Breast epithelium (tissue), 4 donors: ENCODE measurements around the gene MAPK11. TPM values are rescaled to one million over a fixed set of nuclear protein-coding genes. Genes with fewer than 3 reads are reported as not detected.

Experiments
- DNase-seq, 2 donors: peaks; one replicate each; pipeline ENCODE4 v3.0.0-alpha.2; 2019; ENCODE audit warnings: low spot score in 2 of 2
- H3K27ac ChIP-seq, 2 donors: fragments of 200-600 bp; sonication (generic) in 1 of 2; one replicate each; pipeline ENCODE4 v1.5.1; 2016 to 2019; ENCODE audit warnings: mild to moderate bottlenecking in 1 of 2
- H3K27me3 ChIP-seq, 2 donors: fragments of 200-600 bp; sonication (generic) in 1 of 2; one replicate each; pipeline versions ENCODE4 v1.5.1 to v1.6.0; 2017 to 2019; ENCODE audit warnings: control low read depth in 1 of 2, mild to moderate bottlenecking in 1 of 2
- H3K36me3 ChIP-seq: fragments of 200-600 bp; one replicate; pipeline ENCODE4 v1.5.1; 2019
- H3K4me1 ChIP-seq, 2 donors: fragments of 200-600 bp; sonication (generic); one replicate each; pipeline ENCODE4 v1.5.1; 2016 to 2019; ENCODE audit warnings: control low read depth in 1 of 2
- H3K4me3 ChIP-seq, 3 donors: fragments of 200-600 bp; sonication (generic); 1 replicate in 2 of 3; 2 replicates in 1 of 3; pipeline ENCODE4 v1.5.1; 2016 to 2019; ENCODE audit warnings: mild to moderate bottlenecking in 3 of 3, moderate library complexity in 2 of 3
- H3K9me3 ChIP-seq, 2 donors: fragments of 200-600 bp; sonication (generic) in 1 of 2; one replicate each; pipeline ENCODE4 v1.5.1; 2016 to 2019; ENCODE audit warnings: control low read depth in 1 of 2
- POLR2A ChIP-seq: fragments of 450-650 bp; IDR thresholded peaks from one replicate; pipeline ENCODE4 v1.6.1; 2016; ENCODE audit warnings: antibody characterized with exemption, mild to moderate bottlenecking, moderate library complexity
- POLR2AphosphoS5 ChIP-seq, 3 donors: sonication (generic); formaldehyde crosslinking; IDR thresholded peaks; one replicate each; pipeline ENCODE4 v1.6.1; 2017; ENCODE audit warnings: antibody characterized with exemption in 3 of 3
- intact Hi-C: fragments of 100-400 bp; cut with DNase I; formaldehyde crosslinking; loops from one replicate; pipeline ENCODE4 v1.15.1; 2023; ENCODE audit warnings: low total_unique reads
- total RNA-seq, 3 donors: library from RNA; depleted of rRNA; stranded (reverse); fragments of >200 nt; gene quantifications; one replicate each; pipeline ENCODE4 v1.1.0, GENCODE V29; 2016
- TF ChIP-seq, protein P1 (sequence below), 3 donors: fragments of 450-650 bp; IDR thresholded peaks; one replicate each; pipeline ENCODE4 v1.5.1; 2016 to 2017; ENCODE audit warnings: antibody characterized with exemption in 3 of 3, mild to moderate bottlenecking in 3 of 3, moderate library complexity in 3 of 3

The MAPK11 gene
- total RNA-seq, 3 donors from 2014 or later, result 5.7 to 16.5 (median 13.4) TPM

DNA sequence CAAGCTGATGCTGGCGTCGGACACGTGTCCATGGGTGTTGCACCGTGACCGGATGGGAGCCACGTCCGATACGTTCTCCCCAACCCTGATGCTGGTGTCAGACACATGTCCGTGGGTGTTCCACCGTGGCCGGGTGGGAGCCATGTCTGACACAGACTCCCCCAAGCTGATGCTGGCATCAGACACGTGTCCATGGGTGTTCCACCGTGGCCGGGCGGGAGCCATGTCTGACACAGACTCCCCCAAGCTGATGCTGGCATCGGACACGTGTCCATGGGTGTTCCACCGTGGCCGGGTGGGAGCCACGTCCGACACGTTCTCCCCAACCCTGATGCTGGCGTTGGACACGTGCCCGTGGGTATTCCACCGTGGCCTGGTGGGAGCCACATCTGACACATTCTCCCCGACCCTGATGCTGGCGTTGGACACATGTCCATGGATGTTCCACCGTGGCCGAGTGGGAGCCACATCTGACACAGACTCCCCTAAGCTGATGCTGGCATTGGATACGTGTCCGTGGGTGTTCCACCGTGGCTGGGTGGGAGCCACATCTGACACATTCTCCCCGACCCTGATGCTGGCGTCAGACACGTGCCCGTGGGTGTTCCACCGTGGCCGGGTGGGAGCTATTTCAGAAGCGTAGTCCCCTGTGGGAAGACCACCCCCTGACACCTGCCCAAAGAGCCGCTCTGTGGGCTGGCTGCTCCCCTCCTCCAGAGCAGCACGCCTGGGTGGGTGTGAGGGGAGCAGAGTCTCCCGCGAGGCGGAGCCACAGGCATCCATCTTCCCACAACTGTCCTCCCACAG lies 49.4 kb downstream of the MAPK11 start:
- intact Hi-C loops, result no loop called here
- H3K4me3 ChIP-seq, result no peak overlapping the region
- DNase-seq, result no peak
- no peaks in the 10 kb centered on the region for H3K27me3 ChIP-seq
- H3K9me3 ChIP-seq, result no peaks in the 10 kb centered on the region
- no peaks in the 10 kb centered on the region for H3K4me1 ChIP-seq
- H3K27ac ChIP-seq, result no peak overlapping the region
- TF ChIP-seq POLR2A (no peak), POLR2AphosphoS5 (IDR thresholded peaks at IDR 0.05) (no peak)
- TF ChIP-seq, protein P1, sequence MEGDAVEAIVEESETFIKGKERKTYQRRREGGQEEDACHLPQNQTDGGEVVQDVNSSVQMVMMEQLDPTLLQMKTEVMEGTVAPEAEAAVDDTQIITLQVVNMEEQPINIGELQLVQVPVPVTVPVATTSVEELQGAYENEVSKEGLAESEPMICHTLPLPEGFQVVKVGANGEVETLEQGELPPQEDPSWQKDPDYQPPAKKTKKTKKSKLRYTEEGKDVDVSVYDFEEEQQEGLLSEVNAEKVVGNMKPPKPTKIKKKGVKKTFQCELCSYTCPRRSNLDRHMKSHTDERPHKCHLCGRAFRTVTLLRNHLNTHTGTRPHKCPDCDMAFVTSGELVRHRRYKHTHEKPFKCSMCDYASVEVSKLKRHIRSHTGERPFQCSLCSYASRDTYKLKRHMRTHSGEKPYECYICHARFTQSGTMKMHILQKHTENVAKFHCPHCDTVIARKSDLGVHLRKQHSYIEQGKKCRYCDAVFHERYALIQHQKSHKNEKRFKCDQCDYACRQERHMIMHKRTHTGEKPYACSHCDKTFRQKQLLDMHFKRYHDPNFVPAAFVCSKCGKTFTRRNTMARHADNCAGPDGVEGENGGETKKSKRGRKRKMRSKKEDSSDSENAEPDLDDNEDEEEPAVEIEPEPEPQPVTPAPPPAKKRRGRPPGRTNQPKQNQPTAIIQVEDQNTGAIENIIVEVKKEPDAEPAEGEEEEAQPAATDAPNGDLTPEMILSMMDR (IDR thresholded peaks at IDR 0.05), result no peak
- peaks cover 30% of the 10 kb centered on the region for H3K36me3 ChIP-seq

DNA sequence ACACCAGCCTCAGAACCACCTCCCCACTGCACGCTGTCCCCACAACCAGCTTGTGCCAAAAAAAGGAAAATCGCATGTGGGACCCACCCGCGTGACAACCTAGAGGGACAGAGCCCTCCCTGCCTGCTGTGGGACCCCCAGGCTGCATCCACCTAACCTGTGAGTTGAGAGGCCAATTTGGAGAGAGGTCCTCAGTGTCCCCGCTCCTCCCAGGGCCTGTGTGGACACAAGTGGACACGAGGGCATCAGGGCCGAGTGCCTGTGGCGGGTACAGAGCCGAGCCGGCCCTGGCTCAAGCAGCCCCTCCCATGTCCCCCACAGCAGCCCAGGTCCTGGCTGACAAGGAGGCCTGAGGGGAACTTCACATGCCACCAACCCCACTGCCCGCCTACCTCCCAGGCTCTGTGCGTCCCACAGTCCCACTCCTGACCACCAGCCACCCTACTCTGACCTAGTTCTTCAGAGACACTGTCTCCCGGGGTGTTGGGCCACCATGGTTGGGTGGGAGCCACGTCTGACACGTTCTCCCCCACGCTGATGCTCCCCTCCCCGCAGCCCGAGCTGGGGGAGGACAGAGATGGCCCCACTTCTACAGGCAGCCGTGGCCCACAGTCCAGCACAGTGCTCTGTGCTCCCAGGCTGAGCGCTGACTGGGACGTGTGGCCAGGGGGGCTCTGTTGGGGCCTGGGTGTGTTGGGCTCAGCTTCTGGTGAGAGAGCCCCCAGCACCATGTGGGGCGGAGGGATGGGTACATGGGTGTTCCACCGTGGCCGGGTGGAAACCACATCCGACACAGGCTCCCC lies 50.2 kb downstream of the MAPK11 start:
- Histone ChIP-seq H3K27me3 (no peaks in the 10 kb centered on the region), H3K36me3 (peaks cover 30% of the 10 kb centered on the region), H3K9me3 (no peaks in the 10 kb centered on the region), H3K4me1 (no peaks in the 10 kb centered on the region), H3K27ac (no peak overlapping the region), H3K4me3 (no peak overlapping the region)
- no peak for TF ChIP-seq POLR2AphosphoS5 (IDR thresholded peaks at IDR 0.05)
- no peak for TF ChIP-seq POLR2A
- TF ChIP-seq, protein P1 (IDR thresholded peaks at IDR 0.05), result no peak
- intact Hi-C loops, result no loop called here
- no peak for DNase-seq

DNA sequence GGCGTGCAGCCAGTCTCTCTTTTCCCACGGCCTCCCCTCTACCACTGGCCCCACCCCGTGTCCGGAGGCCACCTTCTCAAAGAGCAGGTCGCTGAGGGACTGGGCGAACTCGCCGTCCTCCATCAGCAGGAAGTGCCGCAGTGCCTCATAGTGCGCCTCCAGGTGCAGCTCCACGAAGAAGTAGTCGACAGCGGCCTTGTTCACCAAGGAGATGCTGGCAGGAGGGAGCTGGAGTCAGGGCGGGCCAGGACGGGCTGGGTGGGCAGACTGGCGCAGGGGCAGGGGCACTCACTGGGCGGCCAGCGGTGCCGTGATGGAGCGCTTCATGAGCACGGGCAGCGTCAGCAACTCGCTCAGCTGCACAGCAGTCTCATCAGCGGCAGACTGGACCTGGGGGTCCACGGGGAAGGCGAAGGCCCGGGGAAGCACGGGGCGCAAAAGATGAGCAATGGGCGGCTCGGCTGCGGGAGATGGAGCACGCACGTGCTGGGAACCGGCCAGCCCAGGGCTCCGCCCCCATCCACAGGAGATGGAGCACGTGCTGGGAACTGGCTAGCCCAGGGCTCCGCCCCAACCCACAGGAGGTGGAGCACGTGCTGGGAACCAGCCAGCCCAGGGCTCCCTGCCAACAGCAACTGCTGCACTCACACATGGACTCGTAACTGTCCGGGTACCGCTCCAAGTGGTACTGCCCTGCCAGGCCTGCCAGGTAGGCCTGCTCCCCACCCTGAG lies 51.0 kb downstream of the MAPK11 start:
- Histone ChIP-seq H3K9me3 (no peaks in the 10 kb centered on the region), H3K4me3 (no peak overlapping the region), H3K27ac (no peak overlapping the region), H3K4me1 (no peaks in the 10 kb centered on the region), H3K36me3 (peaks cover 28% of the 10 kb centered on the region), H3K27me3 (no peaks in the 10 kb centered on the region)
- peak; percentile 74 to 87 for DNase-seq
- intact Hi-C loops, result no loop called here
- no peak for TF ChIP-seq POLR2A

DNA sequence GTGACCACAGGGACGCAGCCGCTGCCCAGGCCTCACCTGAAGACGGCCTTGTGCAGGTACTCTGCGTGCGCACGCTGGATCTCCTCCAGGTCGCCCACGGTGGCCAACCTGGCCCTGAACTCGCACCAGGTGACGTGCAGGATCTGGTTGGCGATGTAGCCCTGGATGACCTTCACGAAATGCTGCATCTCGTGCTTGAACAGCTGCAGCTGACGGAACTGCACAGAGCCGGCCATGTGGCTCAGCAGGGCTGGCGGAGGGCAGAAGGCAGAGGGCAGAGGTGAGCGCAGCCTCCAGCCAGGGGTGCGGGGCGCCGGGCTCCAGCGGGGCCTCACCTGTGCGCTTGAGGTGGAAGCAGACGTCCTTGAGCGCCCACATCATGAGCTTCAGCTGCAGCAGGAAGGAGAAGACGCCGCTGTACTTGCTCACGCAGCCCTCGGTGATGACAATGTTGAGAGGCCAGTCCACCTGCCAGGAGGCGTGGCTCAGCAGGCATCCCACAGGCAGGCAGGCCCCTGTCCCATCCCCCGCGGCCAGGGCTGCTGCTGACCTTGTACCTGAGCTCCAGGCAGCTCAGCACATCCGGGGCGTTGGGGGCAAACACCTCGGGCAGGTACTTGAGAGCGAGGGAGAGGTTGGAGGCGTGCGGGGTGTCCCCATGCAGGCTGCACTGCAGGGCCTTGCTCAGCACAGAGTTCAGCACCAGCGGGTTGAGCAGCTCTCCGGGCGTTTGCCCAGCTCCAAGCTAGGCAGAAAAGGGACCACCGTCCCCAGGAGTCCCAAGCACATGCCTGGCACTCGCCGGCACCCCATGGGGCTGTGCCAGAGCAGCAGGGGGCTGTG lies 51.8 kb downstream of the MAPK11 start:
- no peak for DNase-seq
- Histone ChIP-seq H3K4me3 (no peak overlapping the region), H3K27ac (no peak overlapping the region), H3K27me3 (no peaks in the 10 kb centered on the region), H3K4me1 (no peaks in the 10 kb centered on the region), H3K9me3 (no peaks in the 10 kb centered on the region), H3K36me3 (peaks cover 26% of the 10 kb centered on the region)
- intact Hi-C loops, result no loop called here
- TF ChIP-seq POLR2AphosphoS5 (IDR thresholded peaks at IDR 0.05) (no peak), POLR2A (no peak)
- TF ChIP-seq, protein P1 (IDR thresholded peaks at IDR 0.05), result no peak

DNA sequence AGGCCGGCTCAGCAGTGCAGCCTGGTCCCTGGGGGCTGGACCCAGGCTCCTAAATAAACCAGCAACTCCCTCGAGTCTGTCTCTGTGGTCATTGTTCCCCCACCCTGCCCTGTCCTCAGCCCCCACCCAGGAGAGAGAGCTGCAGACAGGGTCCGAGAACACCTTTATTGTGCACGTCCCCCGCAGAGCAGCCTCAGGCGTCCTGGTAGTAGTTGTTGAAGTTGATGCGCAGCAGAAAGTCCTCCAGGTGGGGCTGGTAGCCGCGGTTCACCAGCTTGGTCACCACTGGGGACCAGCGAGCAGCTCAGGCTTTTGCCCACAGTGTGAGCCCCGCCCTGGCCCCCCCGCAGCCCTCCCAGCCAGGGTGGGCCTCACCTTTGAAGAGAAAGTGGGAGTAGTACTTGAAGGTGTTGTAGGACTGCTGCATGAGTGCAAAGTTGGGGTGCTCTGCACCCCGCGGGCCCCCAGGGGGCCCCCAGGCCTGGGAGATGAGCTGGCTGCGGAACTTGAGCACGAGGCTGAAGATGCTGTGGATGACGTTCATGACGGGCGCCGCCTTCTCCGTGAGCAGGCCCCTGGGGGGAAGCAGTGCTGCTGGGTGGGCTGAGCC lies 52.5 kb downstream of the MAPK11 start:
- TF ChIP-seq POLR2AphosphoS5 (IDR thresholded peaks at IDR 0.05), result no peak
- no peak for TF ChIP-seq POLR2A
- TF ChIP-seq, protein P1 (IDR thresholded peaks at IDR 0.05), result no peak
- Histone ChIP-seq H3K4me1 (no peaks in the 10 kb centered on the region), H3K27ac (no peak overlapping the region), H3K4me3 (no peak overlapping the region), H3K9me3 (no peaks in the 10 kb centered on the region), H3K27me3 (no peaks in the 10 kb centered on the region), H3K36me3 (peaks cover 25% of the 10 kb centered on the region)
- no peak for DNase-seq
- intact Hi-C loops, result no loop called here
